ENCODE results near the gene CDK17.

CDK17 gene

GRCh38 chr12:96234591-96235483 lies 165.4 kb downstream of the CDK17 start:
- TF ChIP-seq CTCF (IDR thresholded peaks at IDR 0.05; ENCODE audit: low read depth, low read length, missing control alignments) = no peak
- no peak overlapping the region for H3K4me3 ChIP-seq (ENCODE audit: low read depth, low read length)
- DNase-seq (ENCODE audit: low read depth) = no peak

DNA sequence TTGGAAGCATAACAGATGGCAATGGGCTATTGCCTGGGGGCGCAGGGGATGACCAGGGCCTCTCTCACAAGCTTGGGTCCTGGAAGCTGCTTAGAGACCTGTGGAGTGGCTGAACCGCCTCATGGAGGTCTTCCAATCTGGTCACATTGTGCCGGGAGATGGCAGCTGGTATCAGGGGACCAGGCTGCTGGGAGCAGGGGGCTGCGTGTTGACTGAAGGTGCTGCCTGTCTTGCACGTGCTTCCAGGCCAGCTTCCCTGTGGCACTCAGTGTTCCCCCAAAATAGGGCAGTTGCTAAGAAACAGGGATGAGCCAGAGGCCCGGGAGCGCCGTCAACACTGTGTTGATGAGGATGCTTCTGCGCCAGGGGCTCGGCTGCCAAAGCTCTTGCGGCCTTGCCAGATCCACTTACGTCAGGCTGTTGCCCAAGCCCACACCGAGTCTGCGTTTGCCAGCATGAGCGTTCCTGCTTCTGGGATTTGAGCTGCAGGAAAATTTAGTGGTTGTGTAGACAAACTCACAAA lies 166.2 kb downstream of the CDK17 start:
- no peak overlapping the region for H3K4me3 ChIP-seq (ENCODE audit: low read depth, low read length)
- DNase-seq (ENCODE audit: low read depth) = no peak
- no peak for TF ChIP-seq CTCF (IDR thresholded peaks at IDR 0.05; ENCODE audit: low read depth, low read length, missing control alignments)

- DNase-seq (ENCODE audit: low read depth) = no peak
- no peak for TF ChIP-seq CTCF (IDR thresholded peaks at IDR 0.05; ENCODE audit: low read depth, low read length, missing control alignments)
- no peak overlapping the region for H3K4me3 ChIP-seq (ENCODE audit: low read depth, low read length)
These were observed 167.1 kb downstream of the CDK17 start for GRCh38 chr12:96233168-96233567.

DNA sequence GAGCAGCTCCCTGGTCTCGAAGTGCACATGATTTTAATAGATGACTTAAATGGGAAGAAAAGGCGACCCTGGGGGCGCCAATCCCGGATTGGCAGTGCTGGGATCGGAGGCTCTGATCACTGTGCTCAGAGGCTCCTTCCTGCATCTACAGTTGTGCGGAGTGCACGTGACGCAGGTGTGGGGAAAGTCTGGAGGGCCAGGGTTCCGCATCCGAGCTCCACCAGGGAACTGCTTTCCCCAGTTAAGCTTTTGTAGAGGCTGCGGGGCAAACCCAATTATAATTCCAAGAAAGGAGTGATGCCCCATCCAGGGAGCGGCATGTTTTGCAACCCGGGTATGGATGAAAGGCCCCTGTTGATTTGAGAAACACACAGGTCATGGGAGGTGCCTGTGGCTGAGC lies 169.6 kb downstream of the CDK17 start:
- no peak for DNase-seq (ENCODE audit: low read depth)
- H3K4me3 ChIP-seq (ENCODE audit: low read depth, low read length) = no peak overlapping the region
- no peak for TF ChIP-seq CTCF (IDR thresholded peaks at IDR 0.05; ENCODE audit: low read depth, low read length, missing control alignments)

GRCh38 chr12:96228566-96229248 lies 171.5 kb downstream of the CDK17 start:
- H3K4me3 ChIP-seq (ENCODE audit: low read depth, low read length) = no peak overlapping the region
- TF ChIP-seq CTCF (IDR thresholded peaks at IDR 0.05; ENCODE audit: low read depth, low read length, missing control alignments) = no peak
- DNase-seq (ENCODE audit: low read depth) = no peak
